Right lobe of liver (tissue), 4 donors: ENCODE data around the gene PCDHB3.
"Not testable (repeated sequence)": the region's sequence is repeated elsewhere in the genome, so short reads cannot be mapped to it uniquely, and the experiment has no call there.

ENCODE experiments used
- POLR2A ChIP-seq: fragments of 450-650 bp; IDR thresholded peaks from one replicate; pipeline ENCODE4 v1.6.1; 2017; ENCODE audit warnings: antibody characterized with exemption, mild to moderate bottlenecking
- TF ChIP-seq, protein P1 (sequence below), 4 donors: fragments of 200-600 bp in 3 of 4; fragments of 450-650 bp in 1 of 4; IDR thresholded peaks; one replicate each; pipeline versions ENCODE4 v1.5.1 to v1.8.0; 2016 to 2022; ENCODE audit warnings: antibody characterized with exemption in 4 of 4, mild to moderate bottlenecking in 2 of 4
- donor health status: DM: no; HTN: no; CAD: no.
- donor health status: DM: no; HTN: no; CAD: no.
- donor health status: DM: no; HTN: yes; CAD: no.

DNA sequence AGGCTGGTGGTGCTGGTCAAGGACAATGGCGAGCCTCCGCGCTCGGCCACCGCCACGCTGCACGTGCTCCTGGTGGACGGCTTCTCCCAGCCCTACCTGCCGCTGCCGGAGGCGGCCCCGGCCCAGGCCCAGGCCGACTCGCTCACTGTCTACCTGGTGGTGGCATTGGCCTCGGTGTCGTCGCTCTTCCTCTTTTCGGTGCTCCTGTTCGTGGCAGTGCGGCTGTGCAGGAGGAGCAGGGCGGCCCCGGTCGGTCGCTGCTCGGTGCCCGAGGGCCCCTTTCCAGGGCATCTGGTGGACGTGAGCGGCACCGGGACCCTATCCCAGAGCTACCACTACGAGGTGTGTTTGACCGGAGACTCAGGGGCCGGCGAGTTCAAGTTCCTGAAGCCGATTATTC, 37.1 kb downstream of the PCDHB3 start:
- TF ChIP-seq, protein P1, sequence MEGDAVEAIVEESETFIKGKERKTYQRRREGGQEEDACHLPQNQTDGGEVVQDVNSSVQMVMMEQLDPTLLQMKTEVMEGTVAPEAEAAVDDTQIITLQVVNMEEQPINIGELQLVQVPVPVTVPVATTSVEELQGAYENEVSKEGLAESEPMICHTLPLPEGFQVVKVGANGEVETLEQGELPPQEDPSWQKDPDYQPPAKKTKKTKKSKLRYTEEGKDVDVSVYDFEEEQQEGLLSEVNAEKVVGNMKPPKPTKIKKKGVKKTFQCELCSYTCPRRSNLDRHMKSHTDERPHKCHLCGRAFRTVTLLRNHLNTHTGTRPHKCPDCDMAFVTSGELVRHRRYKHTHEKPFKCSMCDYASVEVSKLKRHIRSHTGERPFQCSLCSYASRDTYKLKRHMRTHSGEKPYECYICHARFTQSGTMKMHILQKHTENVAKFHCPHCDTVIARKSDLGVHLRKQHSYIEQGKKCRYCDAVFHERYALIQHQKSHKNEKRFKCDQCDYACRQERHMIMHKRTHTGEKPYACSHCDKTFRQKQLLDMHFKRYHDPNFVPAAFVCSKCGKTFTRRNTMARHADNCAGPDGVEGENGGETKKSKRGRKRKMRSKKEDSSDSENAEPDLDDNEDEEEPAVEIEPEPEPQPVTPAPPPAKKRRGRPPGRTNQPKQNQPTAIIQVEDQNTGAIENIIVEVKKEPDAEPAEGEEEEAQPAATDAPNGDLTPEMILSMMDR (IDR thresholded peaks at IDR 0.05): not testable (repeated sequence)
- TF ChIP-seq POLR2A: not testable (repeated sequence)
